Measurements from ENCODE around the gene TCN2. TPM values are rescaled to one million over a fixed set of nuclear protein-coding genes. Genes with fewer than 3 reads are reported as not detected.
"Not testable (repeated sequence)": the region's sequence is repeated elsewhere in the genome, so short reads cannot be mapped to it uniquely, and the experiment has no call there.

The TCN2 gene
- total RNA-seq, 1 donor from 2014 or later: 33.9 TPM

GRCh38 chr22:30564045-30564760 lies 42.8 kb upstream of the TCN2 start:
- no peak overlapping the region for H3K4me3 Mint-ChIP-seq
- no peak for TF ChIP-seq EZH2 (IDR thresholded peaks at IDR 0.05)
- no peak for TF ChIP-seq CTCF (IDR thresholded peaks at IDR 0.05)
- no peak for TF ChIP-seq EZH2phosphoT487 (IDR thresholded peaks at IDR 0.05)
- no peaks in the 10 kb centered on the region for H3F3A ChIP-seq (ENCODE audit: low read depth)
- no peak overlapping the region for H3K9ac ChIP-seq
- no peaks in the 10 kb centered on the region for H3K79me2 ChIP-seq (ENCODE audit: low read depth)
- H3K27ac ChIP-seq: no peak overlapping the region
- peaks cover 2% of the 10 kb centered on the region for H3K27me3 Mint-ChIP-seq (ENCODE audit: insufficient read depth, low read depth)
- no peaks in the 10 kb centered on the region for H3K9me3 Mint-ChIP-seq
- no peak overlapping the region for H3K4me3 ChIP-seq
- H3K36me3 Mint-ChIP-seq: no peaks in the 10 kb centered on the region
- H3K4me2 ChIP-seq: no peak overlapping the region
- H3K27ac Mint-ChIP-seq: no peak overlapping the region
- peaks cover 3% of the 10 kb centered on the region for H3K4me1 ChIP-seq
- no peaks in the 10 kb centered on the region for H4K20me1 ChIP-seq (ENCODE audit: low read depth)
- peaks cover 19% of the 10 kb centered on the region for H3K4me1 Mint-ChIP-seq
- no peaks in the 10 kb centered on the region for H3K27me3 ChIP-seq
- no peaks in the 10 kb centered on the region for H3K9me3 ChIP-seq (ENCODE audit: low read depth)
- no peak for DNase-seq (ENCODE audit: low spot score)
- no peak overlapping the region for H2AFZ ChIP-seq (replicated peaks)
- H3K36me3 ChIP-seq: no peaks in the 10 kb centered on the region

GRCh38 chr22:30564761-30565119 lies 42.2 kb upstream of the TCN2 start:
- no peak for DNase-seq (ENCODE audit: low spot score)
- Histone ChIP-seq H3K9ac (no peak overlapping the region), H3K27me3 (no peaks in the 10 kb centered on the region), H3F3A (ENCODE audit: low read depth) (no peaks in the 10 kb centered on the region), H3K4me3 (no peak overlapping the region), H3K27ac (no peak overlapping the region), H2AFZ (replicated peaks) (no peak overlapping the region), H3K9me3 (ENCODE audit: low read depth) (no peaks in the 10 kb centered on the region), H3K79me2 (ENCODE audit: low read depth) (no peaks in the 10 kb centered on the region), H3K4me2 (no peak overlapping the region), H3K36me3 (no peaks in the 10 kb centered on the region), H3K4me1 (peaks cover 3% of the 10 kb centered on the region), H4K20me1 (ENCODE audit: low read depth) (no peaks in the 10 kb centered on the region)
- peaks cover 16% of the 10 kb centered on the region for H3K4me1 Mint-ChIP-seq
- TF ChIP-seq EZH2phosphoT487 (IDR thresholded peaks at IDR 0.05): no peak
- no peak overlapping the region for H3K4me3 Mint-ChIP-seq
- no peak overlapping the region for H3K27ac Mint-ChIP-seq
- peaks cover 6% of the 10 kb centered on the region for H3K27me3 Mint-ChIP-seq (ENCODE audit: insufficient read depth, low read depth)
- no peaks in the 10 kb centered on the region for H3K36me3 Mint-ChIP-seq
- no peaks in the 10 kb centered on the region for H3K9me3 Mint-ChIP-seq

- Histone ChIP-seq H2AFZ (replicated peaks) (no peak overlapping the region), H3K36me3 (no peaks in the 10 kb centered on the region), H3K4me3 (no peak overlapping the region), H3K4me1 (peaks cover 3% of the 10 kb centered on the region), H4K20me1 (ENCODE audit: low read depth) (no peaks in the 10 kb centered on the region), H3K27me3 (no peaks in the 10 kb centered on the region), H3K9ac (no peak overlapping the region), H3K79me2 (ENCODE audit: low read depth) (no peaks in the 10 kb centered on the region), H3F3A (ENCODE audit: low read depth) (no peaks in the 10 kb centered on the region), H3K27ac (no peak overlapping the region), H3K4me2 (no peak overlapping the region), H3K9me3 (ENCODE audit: low read depth) (no peaks in the 10 kb centered on the region)
- Mint-ChIP-seq H3K27me3 (ENCODE audit: insufficient read depth, low read depth) (peaks cover 6% of the 10 kb centered on the region), H3K4me1 (peaks cover 12% of the 10 kb centered on the region), H3K9me3 (no peaks in the 10 kb centered on the region), H3K36me3 (no peaks in the 10 kb centered on the region), H3K27ac (no peak overlapping the region), H3K4me3 (no peak overlapping the region)
- DNase-seq (ENCODE audit: low spot score): no peak
- TF ChIP-seq CTCF (IDR thresholded peaks at IDR 0.05) (no peak), EZH2 (IDR thresholded peaks at IDR 0.05) (no peak), EZH2phosphoT487 (IDR thresholded peaks at IDR 0.05) (no peak)
Observed at GRCh38 chr22:30565341-30565740, 41.6 kb upstream of the TCN2 start.

- no peak overlapping the region for H3K4me3 Mint-ChIP-seq
- peaks cover 7% of the 10 kb centered on the region for H3K27me3 Mint-ChIP-seq (ENCODE audit: insufficient read depth, low read depth)
- no peak overlapping the region for H3K27ac Mint-ChIP-seq
- Histone ChIP-seq H4K20me1 (ENCODE audit: low read depth) (no peaks in the 10 kb centered on the region), H3K9ac (no peak overlapping the region), H3K27me3 (no peaks in the 10 kb centered on the region), H3K4me1 (peaks cover 3% of the 10 kb centered on the region), H3K4me3 (no peak overlapping the region), H3K27ac (no peak overlapping the region), H3F3A (ENCODE audit: low read depth) (no peaks in the 10 kb centered on the region), H3K4me2 (no peak overlapping the region), H3K36me3 (no peaks in the 10 kb centered on the region), H2AFZ (replicated peaks) (no peak overlapping the region), H3K9me3 (ENCODE audit: low read depth) (no peaks in the 10 kb centered on the region), H3K79me2 (ENCODE audit: low read depth) (no peaks in the 10 kb centered on the region)
- no peak for TF ChIP-seq EZH2 (IDR thresholded peaks at IDR 0.05)
- TF ChIP-seq CTCF (IDR thresholded peaks at IDR 0.05): no peak
- TF ChIP-seq EZH2phosphoT487 (IDR thresholded peaks at IDR 0.05): no peak
- DNase-seq (ENCODE audit: low spot score): no peak
- no peaks in the 10 kb centered on the region for H3K36me3 Mint-ChIP-seq
- peaks cover 15% of the 10 kb centered on the region for H3K4me1 Mint-ChIP-seq
- H3K9me3 Mint-ChIP-seq: no peaks in the 10 kb centered on the region
Observed at GRCh38 chr22:30566125-30566524, 40.8 kb upstream of the TCN2 start.

- H3K79me2 ChIP-seq (ENCODE audit: low read depth); H3K4me1 ChIP-seq; H3K27ac ChIP-seq; H3K9me3 Mint-ChIP-seq; H2AFZ ChIP-seq (replicated peaks); H3K27me3 ChIP-seq; H3F3A ChIP-seq (ENCODE audit: low read depth); H3K4me3 ChIP-seq; H3K9ac ChIP-seq; H3K4me2 ChIP-seq; DNase-seq (ENCODE audit: low spot score); H3K36me3 ChIP-seq; H3K27me3 Mint-ChIP-seq (ENCODE audit: insufficient read depth, low read depth); H3K36me3 Mint-ChIP-seq; H4K20me1 ChIP-seq (ENCODE audit: low read depth); H3K9me3 ChIP-seq (ENCODE audit: low read depth); H3K4me3 Mint-ChIP-seq; H3K27ac Mint-ChIP-seq: not testable (repeated sequence)
- H3K4me1 Mint-ChIP-seq: peaks cover 14% of the 10 kb centered on the region
Observed at GRCh38 chr22:30567277-30567676, 39.7 kb upstream of the TCN2 start.

Data from neural progenitor cell (in vitro differentiated cells).